NCI-H69 (cell line): ENCODE data around the gene LY9.
"Not testable (repeated sequence)": the region's sequence is repeated elsewhere in the genome, so short reads cannot be mapped to it uniquely, and the experiment has no call there.

Experiments used
- DNase-seq: peaks from one replicate; lab custom pipeline; 2025; lab: John Stamatoyannopoulos, UW

Gene LY9

GRCh38 chr1:160865337-160865736 lies 69.4 kb downstream of the LY9 start:
- no peak for DNase-seq

GRCh38 chr1:160866001-160866694 lies 70.2 kb downstream of the LY9 start:
- DNase-seq: no peak

GRCh38 chr1:160866695-160867260 lies 70.8 kb downstream of the LY9 start:
- no peak for DNase-seq

- DNase-seq: not testable (repeated sequence)
These were observed 71.7 kb downstream of the LY9 start for GRCh38 chr1:160867651-160868050.

GRCh38 chr1:160868141-160868540 lies 72.2 kb downstream of the LY9 start:
- no peak for DNase-seq

GRCh38 chr1:160874935-160875334 lies 79.0 kb downstream of the LY9 start:
- no peak for DNase-seq

- DNase-seq: not testable (repeated sequence)
These were observed 79.6 kb downstream of the LY9 start for GRCh38 chr1:160875591-160875990.

- DNase-seq: no peak
These were observed 80.3 kb downstream of the LY9 start for GRCh38 chr1:160876311-160876710.

GRCh38 chr1:160877221-160877620 lies 81.2 kb downstream of the LY9 start:
- DNase-seq: no peak
